Pulmonary artery endothelial cell (primary cell): ENCODE measurements around the gene ZHX3. TPM values are rescaled to one million over a fixed set of nuclear protein-coding genes. Genes with fewer than 3 reads are reported as not detected.

Experiments used
- DNase-seq: peaks from one replicate; pipeline ENCODE4 v3.0.0-alpha.2; 2011; ENCODE audit warnings: low read depth, low spot score
- total RNA-seq: library from RNA; depleted of rRNA; stranded (reverse); fragments of >200 nt; gene quantifications from 2 replicates; pipeline ENCODE4 v1.2.3, GENCODE V29; 2014

Gene ZHX3
- total RNA-seq, 1 donor from 2014 or later, result 9.0 TPM

DNA sequence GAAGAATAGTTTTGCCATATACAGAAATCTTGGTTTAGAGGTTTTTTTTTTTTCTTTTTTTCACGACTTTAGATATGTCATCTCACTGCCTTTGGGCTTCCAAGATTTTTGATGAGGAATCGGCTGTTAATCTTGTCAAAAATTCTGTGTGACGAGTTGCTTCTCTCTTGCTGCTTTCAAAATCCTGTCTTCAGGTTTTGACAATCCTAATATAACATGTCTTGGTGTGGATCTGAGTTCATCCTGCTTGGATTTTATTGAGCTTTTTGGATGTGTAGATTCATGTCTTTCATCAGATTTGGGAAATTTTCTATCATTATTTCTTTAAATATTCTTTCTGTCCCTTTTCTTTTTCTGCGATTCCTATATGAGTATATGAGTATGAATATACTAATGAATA is 119.1 kb downstream of the ZHX3 start:
- no peak for DNase-seq

DNA sequence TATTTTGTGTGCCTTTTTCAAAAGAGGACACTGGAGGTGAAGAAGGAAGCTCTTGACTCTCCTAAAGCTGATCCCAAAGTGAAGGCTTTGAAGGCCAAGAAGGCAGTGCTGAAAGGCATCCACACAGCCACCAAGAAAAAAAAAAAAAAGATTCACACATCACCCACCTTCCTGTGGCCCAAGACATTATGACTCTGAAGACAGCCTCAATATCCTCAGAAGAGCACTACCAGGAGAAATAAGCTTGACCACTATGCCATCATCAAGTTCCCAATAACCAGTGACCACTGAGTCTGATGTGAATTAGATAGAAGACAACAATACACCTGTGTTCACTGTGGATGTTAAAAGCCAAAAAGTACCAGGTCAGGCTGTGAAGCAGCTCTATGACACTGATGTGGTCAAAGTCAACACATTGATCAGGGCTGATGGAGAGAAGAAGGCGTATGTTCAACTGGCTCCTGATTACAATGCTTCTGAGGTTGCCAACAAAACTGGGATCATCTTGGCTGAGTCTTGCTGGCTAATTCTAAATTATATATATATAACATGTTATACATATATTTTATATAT is 120.8 kb downstream of the ZHX3 start:
- no peak for DNase-seq

- no peak for DNase-seq
These were observed 125.0 kb downstream of the ZHX3 start for GRCh38 chr20:41192575-41192974.

DNA sequence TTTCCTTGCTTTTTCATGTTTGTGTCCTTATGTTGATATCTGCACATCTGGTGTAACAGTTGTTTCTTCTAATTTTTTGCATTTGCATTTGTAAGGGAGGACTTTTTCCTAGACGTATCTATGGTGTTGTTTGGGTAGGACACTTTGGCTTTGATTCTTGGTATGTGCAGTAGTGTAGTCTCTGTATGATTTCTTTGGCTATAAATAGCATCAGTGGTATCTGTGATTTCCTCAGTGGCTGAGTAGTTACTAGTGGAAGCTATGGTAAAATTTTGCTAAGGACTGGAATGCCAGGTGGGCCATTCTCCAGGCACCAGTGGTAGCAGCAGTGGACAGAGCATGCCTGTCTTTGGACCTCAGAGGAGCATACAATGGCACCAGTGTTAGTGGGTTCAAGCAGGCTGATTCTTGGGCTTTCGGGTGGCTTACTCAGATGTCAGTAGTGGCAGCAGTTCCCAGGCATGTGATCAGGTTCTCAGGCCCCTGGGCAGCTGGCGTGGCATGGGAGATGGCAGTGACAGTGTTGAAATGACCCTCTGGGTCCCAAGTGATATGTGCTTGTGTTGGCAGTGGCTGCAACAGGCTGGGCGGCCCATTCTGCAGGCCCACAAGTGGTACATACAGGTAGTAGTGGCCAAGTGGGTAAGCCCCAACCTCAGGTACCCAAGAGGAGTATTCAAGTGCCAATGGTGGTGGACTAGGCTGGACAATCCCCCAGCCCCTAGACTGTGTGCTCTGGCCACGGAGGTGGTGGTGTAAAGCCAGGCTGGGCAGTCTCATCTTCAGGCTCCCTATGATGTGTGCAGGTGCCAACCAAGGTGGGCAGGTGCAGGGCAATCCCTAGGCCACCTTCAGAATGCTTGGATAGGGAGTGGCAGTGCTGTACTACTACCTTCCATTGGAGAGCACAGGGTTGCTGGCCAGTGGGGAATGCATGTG is 125.7 kb downstream of the ZHX3 start:
- DNase-seq, result no peak

GRCh38 chr20:41187668-41188067 is 129.9 kb downstream of the ZHX3 start:
- no peak for DNase-seq

GRCh38 chr20:41185013-41185757 is 132.3 kb downstream of the ZHX3 start:
- DNase-seq, result no peak

DNA sequence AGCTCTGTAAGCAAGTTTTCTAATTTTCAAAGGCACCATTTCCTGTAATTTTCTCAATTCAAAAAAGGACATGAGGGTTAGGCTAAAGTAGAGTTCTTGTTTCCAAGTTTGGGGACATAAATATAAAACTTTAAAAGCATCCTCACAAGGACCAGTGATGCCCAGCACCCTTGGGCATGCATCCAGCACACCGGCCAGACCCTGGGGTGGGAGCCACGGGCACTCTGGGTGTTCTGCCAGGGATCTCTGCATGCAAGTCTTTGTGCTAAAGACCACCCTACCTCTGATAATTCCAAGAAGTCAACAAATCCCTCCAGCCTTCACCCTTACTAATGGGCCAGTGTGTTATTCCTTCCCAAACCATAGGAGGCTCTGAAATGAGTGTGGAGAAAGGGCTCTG is 133.7 kb downstream of the ZHX3 start:
- DNase-seq, result no peak

DNA sequence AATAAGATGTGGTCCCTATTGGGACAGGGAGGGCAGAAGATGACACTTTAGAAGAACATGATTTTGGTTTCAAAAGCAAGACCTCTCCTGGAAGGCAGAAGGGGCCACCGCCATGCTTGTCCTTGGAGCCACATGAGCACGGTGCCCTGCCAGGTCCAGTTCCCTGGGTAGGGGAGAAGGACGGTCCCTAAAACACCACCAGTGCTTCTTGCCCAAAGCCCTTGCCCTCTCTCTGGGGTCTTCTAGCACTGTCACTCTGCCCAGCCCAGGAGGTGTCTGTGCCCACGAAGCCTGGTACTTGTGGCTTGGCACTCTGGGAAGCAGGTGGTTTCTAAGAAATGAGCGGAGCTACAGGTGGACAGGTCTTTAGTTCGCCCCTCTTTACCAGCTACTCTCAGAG is 134.1 kb downstream of the ZHX3 start:
- DNase-seq, result no peak

- no peak for DNase-seq
These were observed 135.0 kb downstream of the ZHX3 start for GRCh38 chr20:41182296-41183212.

- no peak for DNase-seq
These were observed 136.0 kb downstream of the ZHX3 start for GRCh38 chr20:41181567-41181966.

- no peak for DNase-seq
These were observed 136.8 kb downstream of the ZHX3 start for GRCh38 chr20:41180599-41181333.

GRCh38 chr20:41179961-41180360 is 137.6 kb downstream of the ZHX3 start:
- no peak for DNase-seq

DNA sequence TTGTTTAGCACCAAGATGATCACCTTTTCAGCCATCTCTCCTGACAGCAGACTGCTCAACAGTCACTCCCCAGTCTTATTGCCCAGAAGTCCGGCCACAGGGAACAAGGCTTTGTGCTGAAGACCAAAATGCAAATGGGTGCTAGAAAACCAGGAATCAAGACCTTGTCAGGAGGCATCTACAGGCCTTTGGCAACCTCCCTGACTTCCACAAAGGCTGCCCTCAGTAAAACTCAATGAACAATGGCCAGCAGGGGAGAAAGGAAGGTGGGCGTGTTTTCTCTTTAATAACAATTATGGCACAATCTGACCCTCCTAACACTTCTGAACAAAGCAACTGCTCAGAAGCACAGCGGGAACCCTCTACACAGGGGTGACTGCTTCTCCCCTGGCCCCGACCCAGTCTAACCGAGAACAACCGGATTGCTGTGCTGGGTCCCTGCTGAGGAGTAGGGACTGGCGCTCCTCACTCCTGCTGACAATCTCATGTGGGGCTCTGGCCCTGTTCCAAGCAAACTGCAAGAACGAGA is 138.6 kb downstream of the ZHX3 start:
- no peak for DNase-seq

- DNase-seq, result no peak
These were observed 139.0 kb downstream of the ZHX3 start for GRCh38 chr20:41178495-41178894.

GRCh38 chr20:41177636-41178035 is 139.9 kb downstream of the ZHX3 start:
- DNase-seq, result no peak

DNA sequence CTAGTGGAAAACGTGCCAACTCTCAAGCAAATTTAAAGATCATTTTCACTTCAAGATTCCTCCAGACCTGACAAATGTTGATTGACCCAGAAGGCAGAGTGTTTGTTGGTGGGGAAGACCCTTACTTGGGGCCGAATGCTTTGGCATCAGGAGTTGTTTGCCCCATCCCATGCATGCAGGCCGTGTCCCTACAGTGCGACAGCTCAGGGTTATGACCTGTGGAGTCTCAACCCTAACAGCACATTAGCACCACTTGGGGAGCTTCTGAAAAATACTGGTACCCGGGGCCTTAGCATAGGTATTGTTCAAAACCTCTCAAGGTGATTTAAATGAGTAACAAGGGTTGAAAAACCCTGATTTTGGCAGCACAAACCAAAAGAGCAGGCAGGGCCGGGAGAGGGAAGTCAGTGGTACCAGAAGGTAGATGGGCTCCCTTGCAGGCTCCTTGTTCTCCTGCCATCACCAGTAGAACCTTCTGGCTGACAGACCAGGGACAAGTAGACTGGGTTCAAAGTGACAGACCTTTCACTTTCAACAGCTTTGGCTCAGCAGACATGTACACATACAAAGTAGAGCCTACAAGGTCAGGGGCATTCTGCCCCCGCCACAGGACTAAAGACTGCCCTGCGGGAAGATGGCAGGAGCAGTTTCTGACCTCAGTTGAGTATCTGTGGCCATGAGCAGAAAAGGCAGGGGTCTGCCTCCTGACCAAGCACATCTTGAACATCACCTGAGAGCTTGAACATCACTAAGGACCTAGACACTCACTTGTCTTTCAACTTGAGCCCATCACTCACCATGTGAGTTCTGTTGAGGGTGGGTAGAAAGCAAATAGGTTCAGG is 140.6 kb downstream of the ZHX3 start:
- DNase-seq, result no peak

GRCh38 chr20:41175727-41176330 is 141.7 kb downstream of the ZHX3 start:
- DNase-seq, result no peak

DNA sequence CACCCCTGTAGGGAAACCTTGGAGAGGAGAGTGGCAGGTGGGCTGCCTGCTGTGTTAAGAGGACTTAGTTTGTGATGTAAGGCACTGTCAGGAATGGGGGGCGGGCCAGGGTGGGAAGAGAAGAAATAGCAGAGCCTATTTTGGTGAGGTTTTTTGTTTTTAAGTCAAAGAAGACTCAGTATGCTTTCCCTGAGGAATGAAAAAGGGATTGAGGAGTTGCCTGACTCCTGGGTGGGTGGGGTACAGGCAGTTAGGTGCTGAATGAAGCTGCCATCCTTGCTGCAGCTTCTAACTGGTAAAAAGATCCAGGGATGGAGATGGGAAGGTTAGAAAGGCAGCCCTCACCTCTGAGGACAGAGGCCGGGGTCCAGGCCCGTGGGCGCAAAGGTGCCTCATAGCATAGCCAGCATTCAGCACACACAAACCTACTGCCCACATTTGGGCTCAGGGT is 142.3 kb downstream of the ZHX3 start:
- DNase-seq, result no peak

DNA sequence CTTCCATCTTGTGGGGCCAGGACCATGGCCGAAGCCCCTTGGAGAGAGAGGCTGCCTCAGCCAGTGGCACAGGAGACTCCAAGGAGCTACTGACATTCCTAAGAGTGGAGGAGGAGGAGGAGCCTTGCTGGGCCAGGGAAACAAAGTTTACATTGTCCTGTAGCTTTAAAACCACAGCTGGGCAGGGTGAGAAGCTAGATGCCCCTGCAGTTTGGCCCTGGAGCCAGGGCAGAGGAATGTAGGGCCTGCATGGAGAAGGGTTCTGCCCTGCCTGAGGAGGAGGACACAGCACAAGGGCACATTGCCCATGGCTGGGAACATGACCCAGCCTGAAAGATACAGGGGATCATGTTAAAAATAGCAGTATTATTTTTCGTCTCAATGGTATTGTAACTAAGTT is 142.7 kb downstream of the ZHX3 start:
- no peak for DNase-seq
